ENCODE data around the gene KCNK3. TPM values are rescaled to one million over a fixed set of nuclear protein-coding genes. Genes with fewer than 3 reads are reported as not detected.

The KCNK3 gene
- total RNA-seq, 1 donor from 2014 or later = not detected

- intact Hi-C loops (cut with micrococcal nuclease) = no loop called here
- H3K27me3 Mint-ChIP-seq = peaks cover 9% of the 10 kb centered on the region
- no peak for DNase-seq
- H3K9me3 Mint-ChIP-seq = no peaks in the 10 kb centered on the region
- no peaks in the 10 kb centered on the region for H3K36me3 Mint-ChIP-seq (ENCODE audit: low read depth)
- H3K4me1 Mint-ChIP-seq = no peaks in the 10 kb centered on the region
- H3K4me3 Mint-ChIP-seq = no peak overlapping the region
- H3K27ac Mint-ChIP-seq = no peak overlapping the region
These were observed 20.8 kb upstream of the KCNK3 start for GRCh38 chr2:26671691-26672090.

- Mint-ChIP-seq H3K36me3 (ENCODE audit: low read depth) (no peaks in the 10 kb centered on the region), H3K9me3 (no peaks in the 10 kb centered on the region), H3K27ac (no peak overlapping the region), H3K4me1 (no peaks in the 10 kb centered on the region), H3K27me3 (peaks cover 7% of the 10 kb centered on the region), H3K4me3 (no peak overlapping the region)
- intact Hi-C loops (cut with micrococcal nuclease) = no loop called here
- DNase-seq = no peak
These were observed 20.3 kb upstream of the KCNK3 start for GRCh38 chr2:26672112-26672817.

- Mint-ChIP-seq H3K4me3 (no peak overlapping the region), H3K9me3 (no peaks in the 10 kb centered on the region), H3K4me1 (no peaks in the 10 kb centered on the region), H3K27ac (no peak overlapping the region), H3K36me3 (ENCODE audit: low read depth) (no peaks in the 10 kb centered on the region), H3K27me3 (peaks cover 12% of the 10 kb centered on the region)
- DNase-seq = no peak
- intact Hi-C loops (cut with micrococcal nuclease) = no loop called here
These were observed 19.6 kb upstream of the KCNK3 start for GRCh38 chr2:26672818-26673393.

- no peak overlapping the region for H3K4me3 Mint-ChIP-seq
- no peaks in the 10 kb centered on the region for H3K36me3 Mint-ChIP-seq (ENCODE audit: low read depth)
- intact Hi-C loops (cut with micrococcal nuclease) = no loop called here
- no peaks in the 10 kb centered on the region for H3K4me1 Mint-ChIP-seq
- DNase-seq = no peak
- no peak overlapping the region for H3K27ac Mint-ChIP-seq
- no peaks in the 10 kb centered on the region for H3K9me3 Mint-ChIP-seq
- H3K27me3 Mint-ChIP-seq = peaks cover 12% of the 10 kb centered on the region
These were observed 18.3 kb upstream of the KCNK3 start for GRCh38 chr2:26674002-26674751.

GRCh38 chr2:26674771-26675170, 17.8 kb upstream of the KCNK3 start:
- no peak overlapping the region for H3K27ac Mint-ChIP-seq
- intact Hi-C loops (cut with micrococcal nuclease) = no loop called here
- no peak overlapping the region for H3K4me3 Mint-ChIP-seq
- H3K4me1 Mint-ChIP-seq = no peaks in the 10 kb centered on the region
- DNase-seq = no peak
- H3K36me3 Mint-ChIP-seq (ENCODE audit: low read depth) = no peaks in the 10 kb centered on the region
- peaks cover 9% of the 10 kb centered on the region for H3K27me3 Mint-ChIP-seq
- no peaks in the 10 kb centered on the region for H3K9me3 Mint-ChIP-seq

- no peaks in the 10 kb centered on the region for H3K36me3 Mint-ChIP-seq (ENCODE audit: low read depth)
- intact Hi-C loops (cut with micrococcal nuclease) = no loop called here
- H3K27ac Mint-ChIP-seq = no peak overlapping the region
- H3K4me1 Mint-ChIP-seq = no peaks in the 10 kb centered on the region
- no peaks in the 10 kb centered on the region for H3K9me3 Mint-ChIP-seq
- no peak overlapping the region for H3K4me3 Mint-ChIP-seq
- DNase-seq = no peak
- peaks cover 9% of the 10 kb centered on the region for H3K27me3 Mint-ChIP-seq
These were observed 16.8 kb upstream of the KCNK3 start for GRCh38 chr2:26675651-26676255.

GRCh38 chr2:26678035-26678434, 14.5 kb upstream of the KCNK3 start:
- no peaks in the 10 kb centered on the region for H3K36me3 Mint-ChIP-seq (ENCODE audit: low read depth)
- intact Hi-C loops (cut with micrococcal nuclease) = no loop called here
- no peak for DNase-seq
- no peaks in the 10 kb centered on the region for H3K9me3 Mint-ChIP-seq
- no peak overlapping the region for H3K4me3 Mint-ChIP-seq
- no peaks in the 10 kb centered on the region for H3K4me1 Mint-ChIP-seq
- H3K27ac Mint-ChIP-seq = no peak overlapping the region
- H3K27me3 Mint-ChIP-seq = peaks cover 10% of the 10 kb centered on the region

- intact Hi-C loops (cut with micrococcal nuclease) = no loop called here
These were observed 12.7 kb upstream of the KCNK3 start for GRCh38 chr2:26679867-26680266.

GRCh38 chr2:26681656-26682055, 10.9 kb upstream of the KCNK3 start:
- no peak for DNase-seq
- no peaks in the 10 kb centered on the region for H3K9me3 Mint-ChIP-seq
- intact Hi-C loops (cut with micrococcal nuclease) = no loop called here
- no peaks in the 10 kb centered on the region for H3K4me1 Mint-ChIP-seq
- no peaks in the 10 kb centered on the region for H3K36me3 Mint-ChIP-seq (ENCODE audit: low read depth)
- H3K27ac Mint-ChIP-seq = no peak overlapping the region
- H3K27me3 Mint-ChIP-seq = peaks cover 19% of the 10 kb centered on the region
- no peak overlapping the region for H3K4me3 Mint-ChIP-seq

More at GRCh38 chr2:26679867-26680266, 12.7 kb upstream of the KCNK3 start:
- H3K4me3 Mint-ChIP-seq = no peak overlapping the region
- no peaks in the 10 kb centered on the region for H3K36me3 Mint-ChIP-seq (ENCODE audit: low read depth)
- H3K27ac Mint-ChIP-seq = no peak overlapping the region
- no peaks in the 10 kb centered on the region for H3K4me1 Mint-ChIP-seq
- peaks cover 10% of the 10 kb centered on the region for H3K27me3 Mint-ChIP-seq
- no peaks in the 10 kb centered on the region for H3K9me3 Mint-ChIP-seq
- DNase-seq = no peak

- H3K4me3 Mint-ChIP-seq = no peak overlapping the region
- intact Hi-C loops (cut with micrococcal nuclease) = no loop called here
- peaks cover 24% of the 10 kb centered on the region for H3K27me3 Mint-ChIP-seq
- DNase-seq = no peak
- no peaks in the 10 kb centered on the region for H3K9me3 Mint-ChIP-seq
- H3K36me3 Mint-ChIP-seq (ENCODE audit: low read depth) = no peaks in the 10 kb centered on the region
- H3K27ac Mint-ChIP-seq = no peak overlapping the region
- H3K4me1 Mint-ChIP-seq = no peaks in the 10 kb centered on the region
These were observed 10.4 kb upstream of the KCNK3 start for GRCh38 chr2:26682155-26682554.

- Mint-ChIP-seq H3K27ac (no peak overlapping the region), H3K4me3 (no peak overlapping the region), H3K36me3 (ENCODE audit: low read depth) (no peaks in the 10 kb centered on the region), H3K27me3 (peaks cover 25% of the 10 kb centered on the region), H3K4me1 (no peaks in the 10 kb centered on the region), H3K9me3 (no peaks in the 10 kb centered on the region)
- no peak for DNase-seq
- intact Hi-C loops (cut with micrococcal nuclease) = no loop called here
These were observed 8.9 kb upstream of the KCNK3 start for GRCh38 chr2:26683583-26683982.

- Mint-ChIP-seq H3K36me3 (ENCODE audit: low read depth) (no peaks in the 10 kb centered on the region), H3K9me3 (no peaks in the 10 kb centered on the region), H3K27me3 (peaks cover 35% of the 10 kb centered on the region), H3K27ac (no peak overlapping the region), H3K4me1 (no peaks in the 10 kb centered on the region), H3K4me3 (no peak overlapping the region)
- intact Hi-C loops (cut with micrococcal nuclease) = no loop called here
- no peak for DNase-seq
These were observed 7.2 kb upstream of the KCNK3 start for GRCh38 chr2:26685341-26685740.

- DNase-seq = no peak
- Mint-ChIP-seq H3K9me3 (no peaks in the 10 kb centered on the region), H3K4me1 (no peaks in the 10 kb centered on the region), H3K36me3 (ENCODE audit: low read depth) (no peaks in the 10 kb centered on the region), H3K4me3 (no peak overlapping the region), H3K27me3 (peaks cover 43% of the 10 kb centered on the region), H3K27ac (no peak overlapping the region)
- intact Hi-C loops (cut with micrococcal nuclease) = no loop called here
These were observed 6.3 kb upstream of the KCNK3 start for GRCh38 chr2:26685989-26686839.

All from activated CD4-positive, alpha-beta T cell treated with anti-CD3 and anti-CD28 coated beads, Interleukin-2, amount 10 ng/mL, durations not matched to agents 24 days and 14 days (primary cell).